ENCODE measurements around the gene DECR2.
"Not testable (repeated sequence)": the region's sequence is repeated elsewhere in the genome, so short reads cannot be mapped to it uniquely, and the experiment has no call there.

The DECR2 gene

GRCh38 chr16:378113-378820, 23.4 kb upstream of the DECR2 start:
- in situ Hi-C loops (cut with MboI; ENCODE audit: low sequenced_read_pairs) = not testable (repeated sequence)

GRCh38 chr16:378821-379182, 22.9 kb upstream of the DECR2 start:
- in situ Hi-C loops (cut with MboI; ENCODE audit: low sequenced_read_pairs) = no loop called here

DNA sequence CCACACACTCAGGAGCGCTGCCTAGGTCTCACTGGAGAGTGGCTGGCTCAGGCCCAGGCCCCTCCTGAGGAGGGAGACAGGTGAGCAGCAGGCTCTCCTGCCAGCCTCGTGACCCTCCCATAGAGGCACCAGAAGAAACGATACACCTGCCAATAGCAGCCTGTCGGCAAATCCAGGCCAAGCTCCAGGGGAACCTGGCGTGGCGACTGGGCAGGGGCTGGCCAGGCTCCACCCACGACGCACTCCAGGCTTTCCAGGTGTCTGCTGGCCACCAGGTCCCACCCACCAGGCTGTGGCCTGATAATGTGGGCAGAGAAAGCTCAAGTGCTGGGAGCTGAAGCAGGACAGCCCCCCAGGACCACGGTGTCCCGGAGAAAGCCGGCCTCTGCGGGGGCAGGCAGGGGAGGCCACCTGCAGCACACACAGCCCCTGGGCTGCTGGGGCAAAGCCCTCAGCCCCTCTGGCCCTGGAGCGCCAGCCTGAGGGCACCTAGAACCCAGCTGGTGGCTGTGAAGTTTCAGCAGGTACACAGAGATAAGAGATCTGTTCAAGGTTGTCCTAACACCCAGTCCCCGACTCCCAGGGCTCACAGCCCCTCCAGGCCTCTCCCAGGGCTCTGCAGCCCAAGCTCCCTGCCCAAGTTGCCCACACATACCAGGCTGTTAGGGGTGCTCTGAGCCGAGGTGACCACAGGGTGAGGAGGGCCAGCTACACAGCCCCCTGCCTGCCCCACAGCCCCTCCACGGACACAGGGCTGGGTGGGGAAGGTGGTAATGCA, 22.3 kb upstream of the DECR2 start:
- in situ Hi-C loops (cut with MboI; ENCODE audit: low sequenced_read_pairs) = no loop called here

GRCh38 chr16:379961-380761, 21.5 kb upstream of the DECR2 start:
- in situ Hi-C loops (cut with MboI; ENCODE audit: low sequenced_read_pairs) = no loop called here

GRCh38 chr16:380762-381011, 21.0 kb upstream of the DECR2 start:
- in situ Hi-C loops (cut with MboI; ENCODE audit: low sequenced_read_pairs) = no loop called here

GRCh38 chr16:381012-381788, 20.5 kb upstream of the DECR2 start:
- in situ Hi-C loops (cut with MboI; ENCODE audit: low sequenced_read_pairs) = no loop called here

DNA sequence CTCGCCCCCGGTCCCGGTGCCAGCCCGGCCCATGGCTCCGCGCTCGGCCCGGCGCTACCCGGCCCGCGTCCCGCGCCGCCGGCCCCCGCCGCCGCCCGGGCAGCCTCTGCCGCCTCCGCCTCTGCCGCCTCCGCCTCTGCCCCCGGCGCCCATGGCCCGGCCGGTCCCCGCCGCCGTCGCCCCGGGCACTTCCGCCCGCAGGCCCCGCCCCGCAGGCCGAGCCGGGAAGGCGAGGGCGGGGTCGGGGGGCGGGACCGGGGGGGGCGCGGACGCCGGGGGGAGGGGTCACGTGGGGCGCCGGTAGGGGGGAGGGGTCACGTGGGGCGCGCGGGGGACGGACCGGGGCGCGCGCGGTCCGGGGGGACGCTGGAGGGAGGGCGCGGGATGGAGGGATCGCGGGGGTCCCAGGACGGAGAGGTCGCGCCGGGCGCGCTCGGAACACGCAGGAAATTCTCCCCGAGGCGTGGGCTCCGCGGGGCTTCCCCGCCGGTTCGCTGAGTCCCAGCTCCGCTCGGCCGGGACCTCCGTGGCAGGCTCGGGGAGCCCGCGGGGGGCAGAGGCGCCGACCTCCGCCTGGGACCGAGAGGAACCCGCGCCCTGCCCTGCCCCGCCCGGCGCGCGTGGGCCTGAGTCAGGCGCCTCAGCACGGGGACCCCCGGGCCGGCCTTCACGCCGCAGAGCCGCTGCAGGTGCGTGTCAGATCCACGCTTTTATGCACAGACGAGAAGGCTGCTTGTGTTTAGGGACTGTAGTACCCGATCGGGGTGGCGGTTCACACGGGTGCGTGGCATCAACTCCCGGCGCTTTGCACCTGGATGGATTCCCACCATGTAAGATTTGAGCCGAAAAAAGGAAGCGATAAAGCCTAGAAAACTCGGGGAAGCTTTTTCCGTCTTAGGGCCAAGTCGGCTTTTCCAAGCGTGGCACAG, 19.6 kb upstream of the DECR2 start, which contains the start of gene PGAP6:
Gene PGAP6, minus strand, starts transcription at position 190 of the 929 bp plus-strand sequence. Its CDS starts 157 bp downstream, at position 33.
- in situ Hi-C loops (cut with MboI; ENCODE audit: low sequenced_read_pairs) = no loop called here

GRCh38 chr16:383326-384051, 18.2 kb upstream of the DECR2 start:
- in situ Hi-C loops (cut with MboI; ENCODE audit: low sequenced_read_pairs) = no loop called here

- in situ Hi-C loops (cut with MboI; ENCODE audit: low sequenced_read_pairs) = no loop called here
These were observed 15.0 kb upstream of the DECR2 start for GRCh38 chr16:386641-387156.

- in situ Hi-C loops (cut with MboI; ENCODE audit: low sequenced_read_pairs) = not testable (repeated sequence)
These were observed 13.7 kb upstream of the DECR2 start for GRCh38 chr16:387761-388666.

- in situ Hi-C loops (cut with MboI; ENCODE audit: low sequenced_read_pairs) = no loop called here
These were observed 12.3 kb upstream of the DECR2 start for GRCh38 chr16:389352-389751.

DNA sequence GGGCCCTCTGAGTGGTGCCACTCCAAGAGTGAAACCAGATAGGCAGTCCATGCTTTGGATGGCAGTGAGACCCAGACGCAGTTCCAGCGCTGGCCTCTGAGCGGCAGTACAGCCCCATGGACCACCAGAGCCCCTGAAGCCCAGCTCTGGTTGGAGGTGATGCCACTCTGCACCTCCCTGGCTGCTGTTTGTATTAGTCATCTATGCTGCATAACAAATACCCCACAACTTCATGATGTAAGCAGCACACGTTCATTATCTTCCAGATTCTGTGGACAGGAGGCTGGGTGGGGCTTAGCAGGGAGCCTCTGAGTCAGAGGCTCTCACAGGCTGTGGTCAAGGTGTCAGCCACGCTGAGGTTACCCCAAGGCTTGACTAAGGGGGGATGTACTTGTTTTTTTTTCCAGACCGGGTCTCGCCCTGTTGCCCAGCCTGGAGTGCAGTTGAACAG, 9.8 kb upstream of the DECR2 start:
- in situ Hi-C loops (cut with MboI; ENCODE audit: low sequenced_read_pairs) = no loop called here

GRCh38 chr16:392450-393030, 9.1 kb upstream of the DECR2 start:
- in situ Hi-C loops (cut with MboI; ENCODE audit: low sequenced_read_pairs) = no loop called here

DNA sequence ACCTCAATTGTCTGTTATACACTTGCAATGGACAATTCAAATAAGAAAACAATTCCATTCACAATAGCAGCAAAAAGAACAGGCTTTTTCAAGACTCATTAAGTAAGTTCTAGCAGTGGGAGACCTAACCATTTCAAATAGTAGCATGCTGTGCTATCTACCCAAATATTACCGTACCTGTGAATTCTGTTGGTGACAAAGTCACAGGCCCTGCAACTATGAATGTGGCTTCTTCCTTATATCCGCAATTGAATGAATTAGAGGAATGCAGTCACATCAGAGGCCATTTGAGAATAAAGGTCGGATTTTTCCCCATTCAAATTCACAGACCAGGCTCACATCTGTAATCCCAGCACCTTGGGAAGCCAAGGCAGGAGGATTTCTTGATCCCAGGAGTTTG, 5.5 kb upstream of the DECR2 start:
- in situ Hi-C loops (cut with MboI; ENCODE audit: low sequenced_read_pairs) = no loop called here

GRCh38 chr16:396605-397004, 5.1 kb upstream of the DECR2 start:
- in situ Hi-C loops (cut with MboI; ENCODE audit: low sequenced_read_pairs) = no loop called here

- in situ Hi-C loops (cut with MboI; ENCODE audit: low sequenced_read_pairs) = no loop called here
These were observed 4.5 kb upstream of the DECR2 start, which contains the start of gene NME4 for GRCh38 chr16:397135-397661. TSS of gene NME4 (plus strand) at chr16:397199. CDS start at chr16:397223, 24 bp downstream.

- in situ Hi-C loops (cut with MboI; ENCODE audit: low sequenced_read_pairs) = no loop called here
These were observed 3.9 kb upstream of the DECR2 start for GRCh38 chr16:397736-398332.

All from HL-60/S4 treated with phorbol 12-myristate 13-acetate at 8.2 ng/mL for 4 days and 3 days (cell line).